Gastrocnemius medialis (tissue), 4 donors: ENCODE data around the gene MRPL22. TPM values are rescaled to one million over a fixed set of nuclear protein-coding genes. Genes with fewer than 3 reads are reported as not detected.

Experiments
- total RNA-seq, 4 donors: library from RNA; depleted of rRNA; stranded (reverse); fragments of >200 nt; gene quantifications; one replicate each; pipeline versions ENCODE4 v1.1.0 to v1.2.3, GENCODE V29; 2016

The MRPL22 gene
- total RNA-seq, 4 donors from 2014 or later: 13.6 to 22.5 (median 21.0) TPM

Other genes with a start within 250 kb of the MRPL22 start
- 100 to 1,000 TPM in 3 of 4 donors, 10 to 100 TPM in 1; 77.8 to 125 (median 119) TPM for gene LARP1, start 185.7 kb upstream of the MRPL22 start, total RNA-seq
- gene FAXDC2, start 90.5 kb upstream of the MRPL22 start, total RNA-seq: 10 to 100 TPM in 1 of 4 donors, 1 to 10 TPM in 3; 4.4 to 12.5 (median 6.4) TPM
- gene CNOT8, start 82.4 kb upstream of the MRPL22 start, total RNA-seq: 10 to 100 TPM; 25.6 to 40.6 (median 30.5) TPM
- gene GEMIN5, start 2.9 kb upstream of the MRPL22 start, total RNA-seq: 10 to 100 TPM; 17.4 to 25.3 (median 23.8) TPM
- under 1 TPM in 2 of 4 donors, not detected in 2; 0.10 to 0.16 TPM for gene KIF4B, start 72.7 kb downstream of the MRPL22 start, total RNA-seq